Adrenal gland (tissue), 12 donors: ENCODE data around the gene FGFR3. TPM values are rescaled to one million over a fixed set of nuclear protein-coding genes. Genes with fewer than 3 reads are reported as not detected.

Experiments used
- DNase-seq, 7 donors: peaks; one replicate each; pipeline ENCODE4 v3.0.0-alpha.2; 2019 to 2020
- H3K27ac ChIP-seq, 5 donors: fragments of 200-600 bp; sonication (generic) in 4 of 5; 1 replicate in 3 of 5; 2 replicates in 2 of 5; pipeline versions ENCODE4 v1.5.1 to v1.8.0; 2016 to 2020; ENCODE audit warnings: mild to moderate bottlenecking in 1 of 5
- H3K27me3 ChIP-seq: fragments of 200-600 bp; 2 replicates; pipeline ENCODE4 v1.8.0; 2021
- H3K36me3 ChIP-seq, 2 donors: fragments of 200-600 bp; replicated peaks in 1 of 2; 1 replicate in 1 of 2; 2 replicates in 1 of 2; pipeline versions ENCODE4 v1.5.1 to v1.8.0; 2018 to 2022
- H3K4me1 ChIP-seq, 2 donors: fragments of 200-600 bp; replicated peaks in 1 of 2; 1 replicate in 1 of 2; 2 replicates in 1 of 2; pipeline versions ENCODE4 v1.5.1 to v1.8.0; 2018 to 2021
- H3K4me3 ChIP-seq, 4 donors: fragments of 200-600 bp; sonication (generic) in 3 of 4; one replicate each; pipeline ENCODE4 v1.5.1; 2016 to 2018
- H3K9me3 ChIP-seq, 3 donors: fragments of 200-600 bp; sonication (generic) in 1 of 3; replicated peaks in 1 of 3; 1 replicate in 2 of 3; 2 replicates in 1 of 3; pipeline versions ENCODE4 v1.5.1 to v1.8.0; 2016 to 2021
- POLR2A ChIP-seq, 2 donors: fragments of 450-650 bp; IDR thresholded peaks; one replicate each; pipeline ENCODE4 v1.6.1; 2017; ENCODE audit warnings: antibody characterized with exemption in 2 of 2, mild to moderate bottlenecking in 2 of 2, moderate library complexity in 1 of 2
- WGBS, 4 donors: extraction: QIAGEN DNeasy Blood & Tissue Kit in 2 of 4; methylation state at CpG; one replicate each; pipeline versions ENCODE4 v1.1.5 to v1.1.7; 2013 to 2017; 5-methylcytosine and 5-hydroxymethylcytosine counted together
- intact Hi-C, 2 donors: fragments of 100-400 bp; cut with DNase I; formaldehyde crosslinking; loops; one replicate each; pipeline versions ENCODE4 v1.14.1 to v1.15.0; 2022 to 2023
- polyA plus RNA-seq, 3 donors: library from polyadenylated mRNA; stranded (reverse); fragments of 200-250 nt in 2 of 3; fragments of 350-450 nt in 1 of 3; fragmentation: Illumina TruSeq in 1 of 3; extraction: RNeasy Lipid Tissue Mini Kit (QIAGEN cat#74804) in 1 of 3; gene quantifications; one replicate each; pipeline ENCODE4 v1.2.3, GENCODE V29; 2013 to 2014
- total RNA-seq, 9 donors: library from RNA; depleted of rRNA in 4 of 9; stranded (reverse); fragments of >200 nt in 4 of 9; fragments of 120-200 nt in 1 of 9; fragmentation: NEBNext Ultra II Directional in 1 of 9; extraction: Animal tissue kit (Norgen Biotek cat#: 25700) in 1 of 9; gene quantifications; one replicate each; pipeline versions ENCODE4 v1.1.0 to v1.2.4, GENCODE V29; 2013 to 2023
- TF ChIP-seq, protein P1 (sequence below), 6 experiments: fragments of 450-650 bp in 4 of 6; fragments of 200-600 bp in 2 of 6; sonication (generic) in 1 of 6; IDR thresholded peaks; 1 replicate in 5 of 6; 2 replicates in 1 of 6; pipeline versions ENCODE4 v1.5.1 to v1.8.0; 2016 to 2021; ENCODE audit warnings: antibody characterized with exemption in 6 of 6, mild to moderate bottlenecking in 2 of 6, moderate library complexity in 1 of 6
- donor health status: healthy with polysubstance abuse.
- donor health status: Bipolar disorder and iron deficiency.
- donor health status: DM: yes; HTN: yes; CAD: no.
- donor health status: DM: no; HTN: no; CAD: no.
- donor health status: DM: no; HTN: no; CAD: no.
- donor health status: DM: yes; HTN: yes; CAD: no.

The FGFR3 gene
- total and polyA plus RNA-seq, 12 donors, result 0.11 to 4.7 (median 1.9) TPM

DNA sequence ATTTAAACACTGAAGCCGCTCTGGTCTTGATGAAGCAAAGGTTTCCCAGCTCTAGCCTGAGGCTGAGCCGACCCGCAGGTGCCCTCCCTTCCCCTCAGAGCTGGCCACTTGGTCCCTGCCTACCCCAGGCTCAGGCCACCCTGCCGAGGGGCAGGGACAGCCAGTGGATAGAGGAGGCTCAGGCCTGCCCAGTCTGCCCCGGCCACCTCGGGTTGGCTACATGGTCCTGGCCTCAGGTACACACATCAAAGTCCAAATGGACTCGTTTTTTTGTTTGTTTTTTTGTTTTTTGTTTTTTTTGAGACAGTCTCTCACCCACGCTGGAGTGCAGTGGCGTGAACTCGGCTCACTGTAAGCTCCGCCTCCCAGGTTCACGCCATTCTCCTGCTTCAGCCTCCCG lies 47.9 kb upstream of the FGFR3 start:
- no peak for TF ChIP-seq POLR2A (IDR thresholded peaks at IDR 0.05)
- TF ChIP-seq, protein P1, sequence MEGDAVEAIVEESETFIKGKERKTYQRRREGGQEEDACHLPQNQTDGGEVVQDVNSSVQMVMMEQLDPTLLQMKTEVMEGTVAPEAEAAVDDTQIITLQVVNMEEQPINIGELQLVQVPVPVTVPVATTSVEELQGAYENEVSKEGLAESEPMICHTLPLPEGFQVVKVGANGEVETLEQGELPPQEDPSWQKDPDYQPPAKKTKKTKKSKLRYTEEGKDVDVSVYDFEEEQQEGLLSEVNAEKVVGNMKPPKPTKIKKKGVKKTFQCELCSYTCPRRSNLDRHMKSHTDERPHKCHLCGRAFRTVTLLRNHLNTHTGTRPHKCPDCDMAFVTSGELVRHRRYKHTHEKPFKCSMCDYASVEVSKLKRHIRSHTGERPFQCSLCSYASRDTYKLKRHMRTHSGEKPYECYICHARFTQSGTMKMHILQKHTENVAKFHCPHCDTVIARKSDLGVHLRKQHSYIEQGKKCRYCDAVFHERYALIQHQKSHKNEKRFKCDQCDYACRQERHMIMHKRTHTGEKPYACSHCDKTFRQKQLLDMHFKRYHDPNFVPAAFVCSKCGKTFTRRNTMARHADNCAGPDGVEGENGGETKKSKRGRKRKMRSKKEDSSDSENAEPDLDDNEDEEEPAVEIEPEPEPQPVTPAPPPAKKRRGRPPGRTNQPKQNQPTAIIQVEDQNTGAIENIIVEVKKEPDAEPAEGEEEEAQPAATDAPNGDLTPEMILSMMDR (IDR thresholded peaks at IDR 0.05), result no peak

DNA sequence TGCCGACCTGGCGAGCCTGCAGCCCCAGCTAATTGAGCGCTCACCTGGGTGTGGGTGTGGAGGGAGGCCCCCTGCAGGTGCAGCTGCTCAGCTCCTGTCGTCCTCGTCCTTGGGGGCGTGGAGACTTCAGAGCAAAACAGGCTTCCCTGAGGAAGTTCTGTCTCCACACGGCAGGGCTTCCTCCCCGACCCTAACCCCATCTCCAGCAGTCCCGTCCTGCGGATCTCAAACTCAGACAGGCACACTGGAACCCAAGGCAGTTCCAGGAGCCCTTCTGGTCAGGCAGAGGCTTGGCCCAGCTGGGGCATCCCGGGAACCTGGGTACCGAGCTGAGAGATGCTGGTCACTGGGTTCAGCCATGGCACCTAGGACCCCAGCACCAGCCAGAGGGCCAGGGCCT lies 47.4 kb upstream of the FGFR3 start:
- no peaks in the 10 kb centered on the region for H3K9me3 ChIP-seq
- no peaks in the 10 kb centered on the region for H3K36me3 ChIP-seq
- 86 to 90% (median 87%) methylated on average over 4 to 12 of the region's 12 CpGs for WGBS, 4 donors
- no peak for TF ChIP-seq POLR2A (IDR thresholded peaks at IDR 0.05)
- TF ChIP-seq, protein P1 (IDR thresholded peaks at IDR 0.05), result no peak
- no peak overlapping the region for H3K27ac ChIP-seq
- intact Hi-C loops, result loop anchor here (5.0 kb wide), 1 partner anchor 157 kb away; no protein-coding TSS in a partner anchor
- H3K4me1 ChIP-seq, result peaks cover 0 to 3% of the 10 kb centered on the region in 2 donors
- no peak overlapping the region for H3K4me3 ChIP-seq
- H3K27me3 ChIP-seq, result peaks cover 4% of the 10 kb centered on the region
- DNase-seq, result no peak

More for the DNA sequence above, 47.9 kb upstream of the FGFR3 start:
- intact Hi-C loops, result loop anchor here (5.0 kb wide), 1 partner anchor 157 kb away; no protein-coding TSS in a partner anchor
- Histone ChIP-seq H3K4me3 (no peak overlapping the region), H3K4me1 (peaks cover 0 to 3% of the 10 kb centered on the region in 2 donors), H3K27me3 (peaks cover 4% of the 10 kb centered on the region), H3K9me3 (no peaks in the 10 kb centered on the region), H3K27ac (no peak overlapping the region), H3K36me3 (no peaks in the 10 kb centered on the region)
- 92 to 96% (median 94%) methylated on average over 13 of the region's 13 CpGs for WGBS, 4 donors
- no peak for DNase-seq

DNA sequence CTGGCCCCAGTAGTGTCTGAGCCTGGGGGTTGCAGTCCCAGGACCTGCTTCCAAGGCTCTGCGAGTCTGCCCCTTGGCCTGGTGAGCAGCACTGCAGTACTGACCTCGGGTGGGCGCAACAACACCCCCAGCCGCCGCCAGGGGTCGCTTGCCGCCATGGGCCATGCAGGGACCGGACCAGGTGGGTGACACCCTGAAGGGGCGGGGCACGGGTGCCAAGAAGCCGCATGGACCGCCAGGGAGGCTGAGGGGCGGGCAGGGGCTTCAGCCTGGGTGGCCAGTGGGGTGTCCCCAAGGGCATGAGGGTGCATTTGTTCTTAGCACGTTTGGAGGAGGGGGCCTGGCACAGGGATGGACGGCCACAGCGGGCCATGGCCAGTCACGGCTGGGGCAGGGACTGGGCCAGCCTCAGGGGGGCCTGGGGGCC lies 46.8 kb upstream of the FGFR3 start:
- 0 to 31% (median 16%) methylated on average over 3 to 17 of the region's 17 CpGs for WGBS, 4 donors
- TF ChIP-seq, protein P1 (IDR thresholded peaks at IDR 0.05), result peak; percentile 64 to 84 (median 70)
- TF ChIP-seq POLR2A (IDR thresholded peaks at IDR 0.05), result no peak
- intact Hi-C loops, result loop anchor here (5.0 kb wide), 1 partner anchor 156 kb away; no protein-coding TSS in a partner anchor
- Histone ChIP-seq H3K27ac (no peak overlapping the region), H3K9me3 (no peaks in the 10 kb centered on the region), H3K4me1 (peaks cover 0 to 3% of the 10 kb centered on the region in 2 donors), H3K4me3 (no peak overlapping the region), H3K27me3 (peaks cover 4% of the 10 kb centered on the region), H3K36me3 (no peaks in the 10 kb centered on the region)
- peak; percentile 61 to 79 (median 66) for DNase-seq

DNA sequence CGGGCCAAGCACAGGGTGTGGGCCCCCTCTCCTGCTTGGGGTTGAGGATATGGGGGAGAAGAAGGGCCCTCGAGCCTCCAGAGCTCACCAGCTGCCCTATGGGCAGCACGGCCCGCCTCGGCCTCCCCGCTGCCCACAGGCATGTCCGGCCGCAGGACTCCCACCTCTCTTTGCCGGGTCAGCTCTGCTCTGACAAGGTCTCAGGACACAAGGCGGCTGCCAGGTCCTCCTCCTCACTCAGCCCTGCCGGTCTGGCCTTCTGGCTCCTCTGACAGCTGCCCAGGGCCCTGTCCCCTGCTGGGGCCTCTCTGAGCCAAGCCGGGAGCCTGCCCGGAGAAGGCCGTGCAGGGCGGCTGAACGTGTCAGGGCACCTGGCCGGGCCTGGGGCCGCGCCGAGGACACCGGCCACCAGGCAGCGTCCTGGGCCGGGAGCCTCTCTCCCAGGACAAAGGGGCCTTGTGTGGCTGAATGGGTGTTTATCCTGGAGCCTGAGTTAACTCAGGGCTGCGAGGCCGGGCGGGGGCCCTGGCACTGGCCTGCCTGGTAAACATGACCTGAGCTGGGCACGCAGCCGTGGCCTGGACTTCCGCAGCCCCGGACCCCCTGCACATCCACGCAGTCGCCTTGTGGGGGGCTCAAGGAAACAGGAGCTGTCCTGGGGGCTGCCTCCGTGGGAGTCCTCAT lies 46.0 kb upstream of the FGFR3 start:
- peaks cover 4% of the 10 kb centered on the region for H3K27me3 ChIP-seq
- no peaks in the 10 kb centered on the region for H3K36me3 ChIP-seq
- 80 to 100% (median 88%) methylated on average over 4 to 33 of the region's 33 CpGs for WGBS, 4 donors
- TF ChIP-seq POLR2A (IDR thresholded peaks at IDR 0.05), result no peak
- TF ChIP-seq, protein P1 (IDR thresholded peaks at IDR 0.05), result no peak
- DNase-seq, result no peak
- no peak overlapping the region for H3K27ac ChIP-seq
- H3K4me1 ChIP-seq, result peaks cover 0 to 3% of the 10 kb centered on the region in 2 donors
- intact Hi-C loops, result loop anchor here (5.0 kb wide), 1 partner anchor 155 kb away; no protein-coding TSS in a partner anchor
- no peaks in the 10 kb centered on the region for H3K9me3 ChIP-seq
- H3K4me3 ChIP-seq, result no peak overlapping the region
